Kidney epithelial cell (primary cell): ENCODE data around the gene ZNF541. TPM values are rescaled to one million over a fixed set of nuclear protein-coding genes. Genes with fewer than 3 reads are reported as not detected.
"Not testable (repeated sequence)": the region's sequence is repeated elsewhere in the genome, so short reads cannot be mapped to it uniquely, and the experiment has no call there.

Experiments
- DNase-seq: peaks from one replicate; pipeline ENCODE4 v3.0.0-alpha.2; 2010; ENCODE audit warnings: low read depth
- H3K27me3 ChIP-seq: 2 replicates; pipeline ENCODE4 v1.6.0; 2011; ENCODE audit warnings: low read length; ENCODE audit not compliant: control insufficient read depth, insufficient read depth
- H3K36me3 ChIP-seq: 2 replicates; pipeline ENCODE4 v1.5.1; 2011; ENCODE audit warnings: low read length; ENCODE audit not compliant: control insufficient read depth, insufficient read depth
- H3K4me3 ChIP-seq: 2 replicates; pipeline ENCODE4 v1.5.1; 2011; ENCODE audit warnings: low read depth, mild to moderate bottlenecking, control low read depth, low read length
- CTCF ChIP-seq: IDR thresholded peaks from 2 replicates; pipeline ENCODE4 v1.5.1; 2011; ENCODE audit warnings: mild to moderate bottlenecking, moderate library complexity, low read length, control low read depth, inconsistent platforms; ENCODE audit not compliant: insufficient read depth, poor library complexity, severe bottlenecking
- total RNA-seq: library from RNA; depleted of rRNA; stranded (reverse); fragments of >200 nt; gene quantifications from 2 replicates; pipeline ENCODE4 v1.2.3, GENCODE V29; 2015

Gene ZNF541
- total RNA-seq, 1 donor from 2014 or later = not detected

DNA sequence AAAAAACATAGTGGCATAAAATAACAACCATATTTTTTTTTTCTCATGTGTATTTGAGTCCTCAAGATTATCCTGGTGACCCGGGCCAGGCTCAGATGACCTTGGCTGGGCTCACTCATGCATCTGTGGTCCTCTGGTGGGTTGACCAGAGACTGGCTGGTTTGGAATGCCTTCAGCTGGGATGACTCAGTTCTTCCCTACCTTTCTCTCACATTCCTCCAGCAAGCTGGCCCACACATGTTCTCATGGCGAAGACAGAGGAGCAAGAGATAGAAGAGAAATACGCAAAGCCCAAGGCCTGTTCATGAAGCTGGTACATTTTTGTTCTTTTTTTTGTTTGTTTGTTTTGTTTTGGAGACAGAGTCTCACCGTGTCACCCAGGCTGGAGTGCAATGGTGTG lies 14.3 kb upstream of the ZNF541 start:
- H3K4me3 ChIP-seq = no peak overlapping the region
- H3K27me3 ChIP-seq = no peaks in the 10 kb centered on the region
- no peak for TF ChIP-seq CTCF
- H3K36me3 ChIP-seq = no peaks in the 10 kb centered on the region
- no peak for DNase-seq

- not testable (repeated sequence) for H3K36me3 ChIP-seq, H3K27me3 ChIP-seq, DNase-seq, H3K4me3 ChIP-seq
Observed at GRCh38 chr19:47583161-47583560, 10.2 kb upstream of the ZNF541 start.

DNA sequence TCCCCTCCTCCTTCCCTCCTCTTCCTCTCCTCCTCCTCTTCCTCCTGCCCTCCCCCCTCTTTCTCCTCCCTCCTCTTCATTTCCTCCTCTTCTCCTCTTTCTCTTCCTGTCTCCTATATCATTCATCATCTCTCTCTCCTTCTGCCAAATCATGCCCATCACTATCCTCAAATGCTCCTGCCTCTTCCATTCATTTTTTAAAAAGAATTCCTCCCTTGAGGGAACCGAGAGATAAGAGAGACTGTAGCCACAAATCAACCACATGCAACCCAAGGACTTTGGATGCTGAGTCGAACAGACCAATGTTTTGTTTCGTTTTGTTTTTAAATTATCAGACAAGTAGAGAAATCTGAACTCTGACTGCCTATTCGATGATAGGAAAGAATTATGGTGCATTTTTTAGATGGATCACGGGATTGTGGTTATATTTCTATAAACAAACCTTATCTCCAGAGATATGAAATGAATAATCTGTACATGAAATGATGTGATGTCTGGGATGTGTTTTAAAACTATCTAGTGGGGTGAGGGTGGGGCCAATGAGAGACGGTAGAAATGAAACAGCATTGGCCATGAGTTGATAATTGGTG lies 9.5 kb upstream of the ZNF541 start:
- H3K27me3 ChIP-seq = peaks cover 2% of the 10 kb centered on the region
- TF ChIP-seq CTCF = no peak
- no peak for DNase-seq
- H3K4me3 ChIP-seq = no peak overlapping the region
- no peaks in the 10 kb centered on the region for H3K36me3 ChIP-seq

GRCh38 chr19:47581605-47582319 lies 8.8 kb upstream of the ZNF541 start:
- no peak for DNase-seq
- TF ChIP-seq CTCF = no peak
- H3K36me3 ChIP-seq = no peaks in the 10 kb centered on the region
- H3K27me3 ChIP-seq = peaks cover 2% of the 10 kb centered on the region
- no peak overlapping the region for H3K4me3 ChIP-seq

DNA sequence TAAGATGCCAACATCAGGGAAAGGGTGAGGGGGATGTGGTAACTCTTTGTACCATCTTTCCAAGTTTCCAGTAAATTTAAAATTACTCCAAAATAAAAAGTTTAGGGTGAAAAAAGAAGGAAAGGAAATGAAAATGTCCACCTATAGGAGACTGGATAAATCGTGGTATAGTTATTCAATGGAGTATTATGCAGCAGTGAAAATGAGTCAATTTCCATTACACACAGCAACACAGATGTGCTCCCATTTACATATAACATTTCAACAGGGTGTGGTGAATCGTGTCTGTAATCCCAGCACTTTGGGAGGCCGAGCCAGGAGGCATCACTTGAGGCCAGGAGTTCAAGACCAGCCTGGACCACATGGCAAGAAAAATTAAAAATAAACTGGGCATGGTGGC lies 7.4 kb upstream of the ZNF541 start:
- Histone ChIP-seq H3K4me3 (no peak overlapping the region), H3K27me3 (peaks cover 2% of the 10 kb centered on the region), H3K36me3 (no peaks in the 10 kb centered on the region)
- no peak for DNase-seq
- no peak for TF ChIP-seq CTCF

- H3K36me3 ChIP-seq = no peaks in the 10 kb centered on the region
- peaks cover 2% of the 10 kb centered on the region for H3K27me3 ChIP-seq
- no peak for DNase-seq
- no peak for TF ChIP-seq CTCF
- no peak overlapping the region for H3K4me3 ChIP-seq
Observed at GRCh38 chr19:47572635-47573034, 313 bp downstream of the ZNF541 start.
